Caco-2 (cell line): ENCODE measurements around the gene SYNGR3. TPM values are rescaled to one million over a fixed set of nuclear protein-coding genes. Genes with fewer than 3 reads are reported as not detected.

Experiments
- BruUV-seq: library from RNA; stranded (reverse); fragments of 400-500 nt; replicated peaks from 2 replicates; lab custom pipeline; 2021; lab: Mats Ljungman, UMichigan
- CTCF ChIA-PET: fragments of 300-600 bp; sonication (Branson Sonifier 250); formaldehyde crosslinking; loops from one replicate; lab custom pipeline; 2022; ENCODE audit warnings: antibody characterized with exemption; lab: Charles Lee
- POLR2A ChIA-PET: fragments of 300-600 bp; sonication (Branson Sonifier 250); formaldehyde crosslinking; loops from one replicate; lab custom pipeline; 2022; ENCODE audit warnings: antibody characterized with exemption; lab: Charles Lee
- DNase-seq, 2 experiments: peaks; one replicate each; pipeline versions ENCODE4 v3.0.0 to v3.0.0-alpha.2; 2020 to 2022
- H3K27me3 ChIP-seq: replicated peaks from 2 replicates; pipeline ENCODE4 v1.6.0; 2011; ENCODE audit warnings: low read length; ENCODE audit not compliant: control insufficient read depth, insufficient read depth
- H3K36me3 ChIP-seq: 2 replicates; pipeline ENCODE4 v1.5.1; 2011; ENCODE audit warnings: low read length; ENCODE audit not compliant: control insufficient read depth, insufficient read depth
- H3K4me1 ChIP-seq: fragments of 250-450 bp; sonication (Bioruptor Pico); 2 replicates; pipeline ENCODE4 v1.5.1; 2020; ENCODE audit warnings: mild to moderate bottlenecking
- H3K4me3 ChIP-seq: 2 replicates; pipeline ENCODE4 v1.5.1; 2011; ENCODE audit warnings: low read depth, mild to moderate bottlenecking, control low read depth, low read length
- H3K9me3 ChIP-seq: fragments of 250-450 bp; sonication (Bioruptor Pico); 2 replicates; pipeline ENCODE4 v1.5.1; 2020; ENCODE audit warnings: mild to moderate bottlenecking, moderate library complexity
- H3K27ac Mint-ChIP-seq: one replicate; pipeline ENCODE4 v1.8.0; 2022; ENCODE audit warnings: mixed read lengths; ENCODE audit not compliant: unreplicated experiment
- H3K27me3 Mint-ChIP-seq: one replicate; pipeline ENCODE4 v1.8.0; 2022; ENCODE audit warnings: mixed read lengths; ENCODE audit not compliant: insufficient read depth, unreplicated experiment
- H3K36me3 Mint-ChIP-seq: one replicate; pipeline ENCODE4 v1.8.0; 2022; ENCODE audit warnings: mild to moderate bottlenecking, mixed read lengths; ENCODE audit not compliant: insufficient read depth, unreplicated experiment
- H3K4me1 Mint-ChIP-seq: one replicate; pipeline ENCODE4 v1.8.0; 2022; ENCODE audit warnings: low read depth, mixed read lengths; ENCODE audit not compliant: unreplicated experiment
- H3K4me3 Mint-ChIP-seq: one replicate; pipeline ENCODE4 v1.8.0; 2022; ENCODE audit warnings: mild to moderate bottlenecking, moderate library complexity, mixed read lengths; ENCODE audit not compliant: unreplicated experiment
- H3K9me3 Mint-ChIP-seq: one replicate; pipeline ENCODE4 v1.8.0; 2022; ENCODE audit warnings: mixed read lengths; ENCODE audit not compliant: unreplicated experiment
- intact Hi-C: fragments of 100-400 bp; cut with micrococcal nuclease; formaldehyde crosslinking; loops from one replicate; pipeline ENCODE4 v1.10.0; 2022; ENCODE audit not compliant: unreplicated experiment
- total RNA-seq: library from RNA; stranded (reverse); gene quantifications from 2 replicates; pipeline ENCODE4 v1.2.3, GENCODE V29; 2022
- TF ChIP-seq, protein P1 (sequence below), 2 experiments: fragments of 200-600 bp in 1 of 2; IDR thresholded peaks; 1 replicate in 1 of 2; 2 replicates in 1 of 2; pipeline versions ENCODE4 v1.5.1 to v1.8.0; 2011 to 2022; ENCODE audit warnings: antibody characterized with exemption in 1 of 2, control low read depth in 1 of 2, inconsistent platforms in 1 of 2, low read depth in 1 of 2, low read length in 1 of 2, mild to moderate bottlenecking in 1 of 2, moderate library complexity in 1 of 2; ENCODE audit not compliant: insufficient read depth in 1 of 2, severe bottlenecking in 1 of 2, unreplicated experiment in 1 of 2

Gene SYNGR3
- total RNA-seq, 1 experiment from 2014 or later: 2.9 TPM

DNA sequence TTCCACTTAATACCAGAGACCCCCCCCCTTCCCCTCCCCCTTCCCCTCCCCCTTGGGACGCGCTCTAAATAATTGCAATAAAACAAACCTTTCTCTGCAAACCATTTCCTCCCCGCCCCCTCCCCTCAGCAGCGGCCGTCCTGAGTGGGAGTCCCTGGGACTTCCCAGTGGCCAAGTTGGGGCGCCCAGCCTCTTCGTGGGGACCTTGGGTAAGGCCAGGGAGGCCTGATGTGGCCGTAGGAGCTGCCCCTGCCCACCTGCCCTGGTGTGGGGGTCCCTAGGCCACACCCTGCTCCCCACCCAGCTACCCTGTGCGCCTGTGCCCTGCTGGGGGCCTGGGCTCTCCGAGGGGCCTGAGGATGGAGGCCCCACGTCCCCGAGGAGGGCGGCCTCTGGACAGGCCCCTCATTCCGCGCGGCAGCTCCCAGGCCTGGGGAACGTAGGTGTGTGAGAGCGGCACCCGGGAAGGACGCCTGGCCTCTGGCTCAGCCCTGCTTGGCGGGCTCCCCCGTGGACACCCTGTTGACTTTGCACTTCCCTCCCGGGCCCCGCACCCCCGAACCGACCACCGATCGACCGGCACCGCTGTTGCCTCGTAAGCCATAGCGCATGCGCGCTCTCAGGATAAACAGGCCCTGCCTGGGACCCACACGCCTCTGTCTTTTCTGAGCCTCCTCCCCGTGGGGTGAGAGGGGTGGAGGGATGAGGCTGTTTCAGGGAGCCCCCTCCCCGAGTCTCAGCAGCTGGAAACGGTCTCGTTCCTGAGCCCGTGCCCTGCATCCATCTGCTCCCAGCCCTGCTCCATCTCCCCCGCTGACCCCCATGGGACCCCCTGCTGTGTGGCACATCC lies 48.8 kb downstream of the SYNGR3 start:
- BruUV-seq: no TSS peak
- H3K36me3 Mint-ChIP-seq: peaks cover 16% of the 10 kb centered on the region

DNA sequence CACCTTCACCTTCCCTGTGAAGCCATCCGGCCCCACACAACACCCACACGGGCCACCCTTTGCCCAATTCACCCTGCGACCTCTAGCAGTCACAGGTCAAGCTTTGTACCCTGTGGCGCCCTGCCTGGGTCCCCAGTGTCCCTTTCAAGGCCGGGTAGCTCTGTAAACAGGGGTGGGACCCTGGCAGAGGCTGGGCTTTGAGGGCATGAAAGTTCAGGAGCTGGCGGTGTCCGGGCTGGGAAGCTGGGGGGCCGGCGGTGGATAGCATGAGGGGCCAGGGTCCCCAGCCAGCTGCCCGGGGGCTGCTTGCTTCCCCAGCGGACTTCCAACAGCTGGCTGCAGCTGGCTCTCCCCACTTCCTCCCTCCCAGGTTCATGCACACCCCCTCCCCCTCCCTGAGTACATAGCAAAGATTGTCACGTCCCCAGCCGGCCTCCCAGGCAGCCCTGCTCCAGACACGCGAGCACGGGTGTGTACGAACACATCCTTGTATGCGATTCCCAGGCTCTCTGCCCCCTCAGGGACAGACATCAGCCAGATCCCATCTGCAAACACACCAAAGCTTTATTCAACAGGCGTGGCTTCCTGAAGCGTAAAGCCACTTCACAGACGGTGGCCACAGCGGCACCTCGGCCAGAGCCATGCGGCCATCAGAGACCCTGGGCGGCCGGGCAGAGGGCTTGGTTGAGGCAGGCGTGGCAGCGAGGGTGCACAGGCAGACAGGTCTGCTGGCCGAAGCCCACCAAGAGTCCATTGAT lies 49.7 kb downstream of the SYNGR3 start:
- no peak overlapping the region for H3K27ac Mint-ChIP-seq

More for the DNA sequence above, 48.8 kb downstream of the SYNGR3 start:
- Mint-ChIP-seq H3K4me3 (no peak overlapping the region), H3K4me1 (peaks cover 7% of the 10 kb centered on the region), H3K9me3 (no peaks in the 10 kb centered on the region), H3K27ac (peak overlapping the region; percentile 27), H3K27me3 (no peaks in the 10 kb centered on the region)
- Histone ChIP-seq H3K4me1 (peaks cover 26% of the 10 kb centered on the region), H3K27me3 (no peaks in the 10 kb centered on the region), H3K4me3 (no peak overlapping the region), H3K36me3 (no peaks in the 10 kb centered on the region; the same call in 1 of the 2 replicates), H3K9me3 (no peaks in the 10 kb centered on the region)
- DNase-seq: no peak
- ChIA-PET POLR2A (no interaction called here), CTCF (no interaction called here)
- TF ChIP-seq, protein P1, sequence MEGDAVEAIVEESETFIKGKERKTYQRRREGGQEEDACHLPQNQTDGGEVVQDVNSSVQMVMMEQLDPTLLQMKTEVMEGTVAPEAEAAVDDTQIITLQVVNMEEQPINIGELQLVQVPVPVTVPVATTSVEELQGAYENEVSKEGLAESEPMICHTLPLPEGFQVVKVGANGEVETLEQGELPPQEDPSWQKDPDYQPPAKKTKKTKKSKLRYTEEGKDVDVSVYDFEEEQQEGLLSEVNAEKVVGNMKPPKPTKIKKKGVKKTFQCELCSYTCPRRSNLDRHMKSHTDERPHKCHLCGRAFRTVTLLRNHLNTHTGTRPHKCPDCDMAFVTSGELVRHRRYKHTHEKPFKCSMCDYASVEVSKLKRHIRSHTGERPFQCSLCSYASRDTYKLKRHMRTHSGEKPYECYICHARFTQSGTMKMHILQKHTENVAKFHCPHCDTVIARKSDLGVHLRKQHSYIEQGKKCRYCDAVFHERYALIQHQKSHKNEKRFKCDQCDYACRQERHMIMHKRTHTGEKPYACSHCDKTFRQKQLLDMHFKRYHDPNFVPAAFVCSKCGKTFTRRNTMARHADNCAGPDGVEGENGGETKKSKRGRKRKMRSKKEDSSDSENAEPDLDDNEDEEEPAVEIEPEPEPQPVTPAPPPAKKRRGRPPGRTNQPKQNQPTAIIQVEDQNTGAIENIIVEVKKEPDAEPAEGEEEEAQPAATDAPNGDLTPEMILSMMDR (IDR thresholded peaks at IDR 0.05; ENCODE audit: insufficient read depth in 1 of 2, low read depth in 1 of 2, low read length in 1 of 2, severe bottlenecking in 1 of 2, unreplicated experiment in 1 of 2): no peak
- intact Hi-C loops: no loop called here

More for the DNA sequence above, 49.7 kb downstream of the SYNGR3 start:
- peaks cover 7% of the 10 kb centered on the region for H3K4me1 Mint-ChIP-seq
- no peak overlapping the region for H3K4me3 Mint-ChIP-seq
- H3K9me3 ChIP-seq: no peaks in the 10 kb centered on the region
- H3K27me3 ChIP-seq: no peaks in the 10 kb centered on the region
- CTCF ChIA-PET: no interaction called here
- H3K4me1 ChIP-seq: peaks cover 22% of the 10 kb centered on the region
- H3K27me3 Mint-ChIP-seq: no peaks in the 10 kb centered on the region
- no peaks in the 10 kb centered on the region for H3K9me3 Mint-ChIP-seq
- H3K36me3 ChIP-seq: no peaks in the 10 kb centered on the region
- TF ChIP-seq, protein P1 (IDR thresholded peaks at IDR 0.05; ENCODE audit: insufficient read depth in 1 of 2, low read depth in 1 of 2, low read length in 1 of 2, severe bottlenecking in 1 of 2, unreplicated experiment in 1 of 2): no peak
- intact Hi-C loops: no loop called here
- POLR2A ChIA-PET: interaction anchor here (0.6 kb wide), 2 partner anchors 12 to 175 kb away, joined by 4 to 6 read pairs; partner anchors contain the start of genes NHERF2 and PGP
- H3K4me3 ChIP-seq: no peak overlapping the region
- peak; percentile 35 to 57 for DNase-seq
- no TSS peak for BruUV-seq
- peaks cover 16% of the 10 kb centered on the region for H3K36me3 Mint-ChIP-seq
